ENCODE results near the gene RABGGTB.
"Not testable (repeated sequence)": the region's sequence is repeated elsewhere in the genome, so short reads cannot be mapped to it uniquely, and the experiment has no call there.

Gene RABGGTB

GRCh38 chr1:75785983-75786853, at the start of gene RABGGTB:
Gene RABGGTB, plus strand, starts transcription at chr1:75786256. Its CDS starts 16 bp downstream, at chr1:75786272.
- TF ChIP-seq CTCF (IDR thresholded peaks at IDR 0.05): no peak
- peak; percentile 96 for DNase-seq (ENCODE audit: low spot score)
- Histone ChIP-seq H3K4me3 (peak within 1 kb of the TSS; percentile 78), H3K27ac (peak within 1 kb of the TSS; percentile 77 to 89)

GRCh38 chr1:75742047-75742625, 43.9 kb upstream of the RABGGTB start:
- Histone ChIP-seq H3K27ac (no peak overlapping the region), H3K4me3 (no peak overlapping the region)
- TF ChIP-seq CTCF (IDR thresholded peaks at IDR 0.05): no peak
- no peak for DNase-seq (ENCODE audit: low spot score)

GRCh38 chr1:75745276-75745675, 40.8 kb upstream of the RABGGTB start:
- TF ChIP-seq CTCF (IDR thresholded peaks at IDR 0.05): no peak
- H3K4me3 ChIP-seq: no peak overlapping the region
- DNase-seq (ENCODE audit: low spot score): no peak
- H3K27ac ChIP-seq: no peak overlapping the region

GRCh38 chr1:75757210-75757609, 28.8 kb upstream of the RABGGTB start:
- DNase-seq (ENCODE audit: low spot score); H3K4me3 ChIP-seq; H3K27ac ChIP-seq: not testable (repeated sequence)

- not testable (repeated sequence) for H3K4me3 ChIP-seq; H3K27ac ChIP-seq; DNase-seq (ENCODE audit: low spot score)
These were observed 27.5 kb upstream of the RABGGTB start for GRCh38 chr1:75758543-75758942.

GRCh38 chr1:75764057-75764655, 21.9 kb upstream of the RABGGTB start:
- no peak overlapping the region for H3K27ac ChIP-seq
- TF ChIP-seq CTCF (IDR thresholded peaks at IDR 0.05): no peak
- H3K4me3 ChIP-seq: no peak overlapping the region
- no peak for DNase-seq (ENCODE audit: low spot score)

- DNase-seq (ENCODE audit: low spot score): no peak
- H3K27ac ChIP-seq: peak overlapping the region; percentile 2 to 46
- H3K4me3 ChIP-seq: no peak overlapping the region
- TF ChIP-seq CTCF (IDR thresholded peaks at IDR 0.05): no peak
These were observed 20.2 kb upstream of the RABGGTB start for GRCh38 chr1:75765697-75766355.
